ENCODE results near the gene VPS41. TPM values are rescaled to one million over a fixed set of nuclear protein-coding genes. Genes with fewer than 3 reads are reported as not detected.
"Not testable (repeated sequence)": the region's sequence is repeated elsewhere in the genome, so short reads cannot be mapped to it uniquely, and the experiment has no call there.

The VPS41 gene
- total RNA-seq, 1 donor from 2014 or later: 91.8 TPM

DNA sequence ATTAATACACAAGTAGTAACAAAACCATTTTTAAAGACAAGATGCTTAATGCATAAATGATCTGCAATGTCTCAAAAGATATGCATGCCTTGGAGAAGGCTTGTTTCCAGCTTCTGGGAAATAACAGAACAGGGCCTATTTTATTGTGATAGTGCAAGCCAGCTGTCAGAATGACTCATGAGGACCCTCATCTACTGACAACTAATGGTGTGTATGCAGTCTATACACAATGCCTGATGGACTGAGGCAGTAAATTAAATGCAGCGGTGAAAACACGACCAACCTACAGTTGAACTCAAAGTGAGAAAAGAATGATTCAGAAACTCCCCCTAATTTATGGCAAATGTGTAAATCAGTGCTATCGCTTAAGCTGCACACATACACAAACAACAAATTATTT is 46.3 kb downstream of the VPS41 start:
- Mint-ChIP-seq H3K27ac (no peak overlapping the region), H3K36me3 (ENCODE audit: low read depth) (peaks cover 40% of the 10 kb centered on the region), H3K4me3 (no peak overlapping the region), H3K4me1 (peaks cover 12% of the 10 kb centered on the region), H3K9me3 (no peaks in the 10 kb centered on the region), H3K27me3 (no peaks in the 10 kb centered on the region)
- ChIA-PET CTCF (no interaction called here), POLR2A (no interaction called here)
- ATAC-seq (ENCODE audit: low read depth) (no peak), DNase-seq (no peak)
- TF ChIP-seq, protein P1, sequence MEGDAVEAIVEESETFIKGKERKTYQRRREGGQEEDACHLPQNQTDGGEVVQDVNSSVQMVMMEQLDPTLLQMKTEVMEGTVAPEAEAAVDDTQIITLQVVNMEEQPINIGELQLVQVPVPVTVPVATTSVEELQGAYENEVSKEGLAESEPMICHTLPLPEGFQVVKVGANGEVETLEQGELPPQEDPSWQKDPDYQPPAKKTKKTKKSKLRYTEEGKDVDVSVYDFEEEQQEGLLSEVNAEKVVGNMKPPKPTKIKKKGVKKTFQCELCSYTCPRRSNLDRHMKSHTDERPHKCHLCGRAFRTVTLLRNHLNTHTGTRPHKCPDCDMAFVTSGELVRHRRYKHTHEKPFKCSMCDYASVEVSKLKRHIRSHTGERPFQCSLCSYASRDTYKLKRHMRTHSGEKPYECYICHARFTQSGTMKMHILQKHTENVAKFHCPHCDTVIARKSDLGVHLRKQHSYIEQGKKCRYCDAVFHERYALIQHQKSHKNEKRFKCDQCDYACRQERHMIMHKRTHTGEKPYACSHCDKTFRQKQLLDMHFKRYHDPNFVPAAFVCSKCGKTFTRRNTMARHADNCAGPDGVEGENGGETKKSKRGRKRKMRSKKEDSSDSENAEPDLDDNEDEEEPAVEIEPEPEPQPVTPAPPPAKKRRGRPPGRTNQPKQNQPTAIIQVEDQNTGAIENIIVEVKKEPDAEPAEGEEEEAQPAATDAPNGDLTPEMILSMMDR (IDR thresholded peaks at IDR 0.05): no peak
- intact Hi-C loops (cut with micrococcal nuclease): no loop called here

DNA sequence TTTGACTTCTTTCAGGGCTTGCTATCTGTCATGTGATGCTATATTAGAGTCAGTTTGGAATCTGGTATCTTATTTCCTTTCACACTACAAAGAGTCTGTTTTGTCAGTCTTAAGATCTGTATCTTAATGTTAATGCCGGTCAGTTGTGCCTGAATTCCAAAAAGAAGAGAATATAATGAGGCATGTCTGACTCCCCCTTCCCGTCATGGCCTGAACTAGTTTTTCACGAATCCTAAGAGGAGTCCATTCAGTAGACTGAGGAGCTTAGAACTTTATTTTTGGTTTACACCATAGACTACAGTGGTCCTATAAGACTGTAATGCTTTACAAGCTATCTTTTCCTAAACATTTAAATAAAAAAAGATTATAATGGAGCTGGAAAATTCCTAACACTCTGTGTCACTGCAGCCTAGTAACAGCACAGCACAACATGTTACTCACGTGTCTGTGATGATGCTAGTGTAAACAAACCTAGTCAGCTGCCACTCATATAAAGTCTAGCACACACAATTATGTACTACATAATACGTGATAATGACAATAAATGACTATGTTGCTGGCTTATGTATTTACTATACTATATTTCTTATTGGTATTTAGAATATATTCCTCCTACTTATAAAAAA is 50.6 kb downstream of the VPS41 start:
- H3K27ac Mint-ChIP-seq: no peak overlapping the region
- H3K9me3 Mint-ChIP-seq: peaks cover 3% of the 10 kb centered on the region
- intact Hi-C loops (cut with micrococcal nuclease): no loop called here
- TF ChIP-seq, protein P1 (IDR thresholded peaks at IDR 0.05): no peak
- DNase-seq (no peak), ATAC-seq (ENCODE audit: low read depth) (no peak)
- H3K4me3 Mint-ChIP-seq: no peak overlapping the region
- no peaks in the 10 kb centered on the region for H3K27me3 Mint-ChIP-seq
- ChIA-PET CTCF (no interaction called here), POLR2A (no interaction called here)
- peaks cover 43% of the 10 kb centered on the region for H3K4me1 Mint-ChIP-seq
- peaks cover 49% of the 10 kb centered on the region for H3K36me3 Mint-ChIP-seq (ENCODE audit: low read depth)

GRCh38 chr7:38855867-38856266 is 53.1 kb downstream of the VPS41 start:
- TF ChIP-seq, protein P1 (IDR thresholded peaks at IDR 0.05): no peak
- Mint-ChIP-seq H3K4me3 (peak overlapping the region; percentile 28), H3K27ac (peak overlapping the region; percentile 68), H3K27me3 (no peaks in the 10 kb centered on the region), H3K4me1 (peaks cover 48% of the 10 kb centered on the region), H3K36me3 (ENCODE audit: low read depth) (peaks cover 36% of the 10 kb centered on the region), H3K9me3 (peaks cover 4% of the 10 kb centered on the region)
- ChIA-PET CTCF (no interaction called here), POLR2A (no interaction called here)
- ATAC-seq (ENCODE audit: low read depth): no peak
- intact Hi-C loops (cut with micrococcal nuclease): loop anchor here (2.0 kb wide), 1 partner anchor 17 kb away; no protein-coding TSS in a partner anchor
- DNase-seq: no peak

DNA sequence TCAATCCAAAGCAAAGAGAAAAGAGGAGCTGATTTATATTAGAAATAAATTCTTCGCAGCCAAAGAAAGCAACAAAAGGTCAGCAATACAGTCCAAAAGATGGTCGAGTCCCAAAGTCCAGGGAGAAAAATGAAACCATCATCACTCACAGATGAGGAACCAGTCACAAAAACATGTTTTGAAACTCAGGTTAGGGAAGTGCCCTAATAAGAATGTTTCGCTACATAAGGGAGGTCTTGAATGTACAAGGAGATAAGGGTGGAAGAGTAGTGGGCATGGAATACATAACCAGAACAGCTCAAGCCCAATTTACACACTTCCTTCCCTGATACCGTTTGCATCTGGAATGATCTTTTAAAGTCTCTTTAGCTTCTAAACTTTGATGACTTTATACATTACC is 53.6 kb downstream of the VPS41 start:
- TF ChIP-seq, protein P1 (IDR thresholded peaks at IDR 0.05): no peak
- peaks cover 48% of the 10 kb centered on the region for H3K4me1 Mint-ChIP-seq
- CTCF ChIA-PET: no interaction called here
- DNase-seq (no peak), ATAC-seq (ENCODE audit: low read depth) (peak; percentile 58)
- POLR2A ChIA-PET: no interaction called here
- intact Hi-C loops (cut with micrococcal nuclease): no loop called here
- peak overlapping the region; percentile 68 for H3K27ac Mint-ChIP-seq
- no peaks in the 10 kb centered on the region for H3K27me3 Mint-ChIP-seq
- H3K4me3 Mint-ChIP-seq: peak overlapping the region; percentile 39
- peaks cover 33% of the 10 kb centered on the region for H3K36me3 Mint-ChIP-seq (ENCODE audit: low read depth)
- peaks cover 4% of the 10 kb centered on the region for H3K9me3 Mint-ChIP-seq

- DNase-seq; CTCF ChIA-PET; H3K27me3 Mint-ChIP-seq; POLR2A ChIA-PET; ATAC-seq (ENCODE audit: low read depth); H3K9me3 Mint-ChIP-seq; intact Hi-C loops (cut with micrococcal nuclease): not testable (repeated sequence)
- Mint-ChIP-seq H3K27ac (peak overlapping the region; percentile 68), H3K4me1 (peaks cover 48% of the 10 kb centered on the region), H3K36me3 (ENCODE audit: low read depth) (peaks cover 29% of the 10 kb centered on the region), H3K4me3 (peak overlapping the region; percentile 39)
These were observed 54.0 kb downstream of the VPS41 start for GRCh38 chr7:38854947-38855346.

DNA sequence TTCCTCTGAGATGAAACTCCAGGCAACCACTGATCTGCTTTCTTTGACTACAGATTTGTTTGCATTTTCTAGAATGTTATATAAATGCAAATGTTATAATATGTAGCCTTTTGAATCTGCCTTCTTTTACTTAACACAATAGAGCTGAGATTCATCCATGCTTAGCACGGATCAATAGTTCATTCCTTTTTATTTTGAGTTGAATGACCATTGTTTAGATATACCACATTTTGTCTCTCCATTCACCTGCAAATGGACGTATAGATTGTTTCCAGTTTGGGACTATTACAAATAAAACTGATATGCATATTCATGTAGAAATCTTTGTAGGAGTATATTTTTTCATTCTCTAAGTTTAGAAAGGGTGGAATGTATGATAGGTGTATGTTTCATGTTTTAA is 57.7 kb downstream of the VPS41 start:
- Mint-ChIP-seq H3K27ac (no peak overlapping the region), H3K27me3 (no peaks in the 10 kb centered on the region), H3K9me3 (peaks cover 4% of the 10 kb centered on the region), H3K4me3 (no peak overlapping the region), H3K36me3 (ENCODE audit: low read depth) (peaks cover 28% of the 10 kb centered on the region), H3K4me1 (peaks cover 31% of the 10 kb centered on the region)
- no peak for DNase-seq
- POLR2A ChIA-PET: no interaction called here
- intact Hi-C loops (cut with micrococcal nuclease): no loop called here
- TF ChIP-seq, protein P1 (IDR thresholded peaks at IDR 0.05): no peak
- ATAC-seq (ENCODE audit: low read depth): no peak
- CTCF ChIA-PET: no interaction called here

Measured in activated B cell treated with CpG ODN at 0.5 μM for 24 hours (primary cell).